K562 (cell line): ENCODE data around the gene CBX2. TPM values are rescaled to one million over a fixed set of nuclear protein-coding genes. Genes with fewer than 3 reads are reported as not detected.

Experiments
- BRD4 ChIP-seq: fragments of 200-600 bp; sonication (generic); IDR thresholded peaks from 2 replicates; pipeline ENCODE4 v1.6.1; 2017; ENCODE audit warnings: inconsistent platforms
- CTCF ChIP-seq, 3 experiments: IDR thresholded peaks in 2 of 3; conservative IDR thresholded peaks in 1 of 3; 2 replicates each; pipeline ENCODE4 v1.5.1; 2011 to 2012; ENCODE audit warnings: low read length in 3 of 3, mild to moderate bottlenecking in 3 of 3, control low read depth in 2 of 3, improper control_type of control experiment in 1 of 3, inconsistent platforms in 1 of 3, low read depth in 1 of 3, mixed read lengths in 1 of 3, moderate library complexity in 1 of 3; ENCODE audit not compliant: insufficient read depth in 2 of 3
- E2F5 ChIP-seq: sonication (generic); formaldehyde crosslinking; IDR thresholded peaks from 2 replicates; pipeline ENCODE4 v1.8.0; 2022; ENCODE audit warnings: mild to moderate bottlenecking, missing genetic modification reagents
- ETV5 ChIP-seq: sonication (generic); formaldehyde crosslinking; IDR thresholded peaks from 2 replicates; pipeline ENCODE4 v1.4.0; 2020; ENCODE audit warnings: low read depth, mild to moderate bottlenecking, missing genetic modification reagents
- GTF2E2 ChIP-seq: fragments of 200-800 bp; sonication (Bioruptor generic); IDR thresholded peaks from 2 replicates; pipeline ENCODE4 v1.6.1; 2016; ENCODE audit warnings: missing genetic modification characterization, missing compliant biosample characterization
- NFATC3 ChIP-seq: fragments of 450-650 bp; IDR thresholded peaks from 2 replicates; pipeline ENCODE4 v1.6.1; 2017; ENCODE audit warnings: mild to moderate bottlenecking
- NONO ChIP-seq, 2 experiments: fragments of 200-400 bp in 1 of 2; fragments of 450-650 bp in 1 of 2; formaldehyde crosslinking in 1 of 2; IDR thresholded peaks; 2 replicates each; pipeline ENCODE4 v1.6.1; 2017; ENCODE audit warnings: low read depth in 2 of 2, mild to moderate bottlenecking in 2 of 2, moderate library complexity in 2 of 2, low read length in 1 of 2
- NRF1 ChIP-seq, 2 experiments: fragments of 450-650 bp; IDR thresholded peaks in 1 of 2; conservative IDR thresholded peaks in 1 of 2; 2 replicates each; pipeline ENCODE4 v1.6.1; 2014; ENCODE audit warnings: mild to moderate bottlenecking in 2 of 2
- OTX1 ChIP-seq: fragments of 450-650 bp; formaldehyde crosslinking; IDR thresholded peaks from 2 replicates; pipeline ENCODE4 v1.4.0; 2022; ENCODE audit warnings: mild to moderate bottlenecking
- POLR2G ChIP-seq: fragments of 200-400 bp; formaldehyde crosslinking; IDR thresholded peaks from 2 replicates; pipeline ENCODE4 v1.6.1; 2017; ENCODE audit warnings: low read depth, mild to moderate bottlenecking, antibody characterized with exemption, low read length, moderate library complexity
- SMAD2 ChIP-seq: fragments of 150-350 bp; IDR thresholded peaks from 2 replicates; pipeline ENCODE4 v1.6.1; 2014; ENCODE audit warnings: low read depth, mild to moderate bottlenecking, low read length
- SMAD4 ChIP-seq: fragments of 250-450 bp; sonication (Bioruptor Pico); conservative IDR thresholded peaks from 2 replicates; pipeline ENCODE4 v1.8.0; 2021; ENCODE audit warnings: inconsistent platforms, mild to moderate bottlenecking, moderate library complexity
- THRB ChIP-seq: fragments of 450-650 bp; formaldehyde crosslinking; conservative IDR thresholded peaks from 2 replicates; pipeline ENCODE4 v1.4.0; 2022; ENCODE audit warnings: mild to moderate bottlenecking, missing genetic modification characterization
- USF2 ChIP-seq: sonication (generic); formaldehyde crosslinking; IDR thresholded peaks from 2 replicates; pipeline ENCODE4 v1.5.0; 2020; ENCODE audit warnings: missing genetic modification reagents
- XRCC3 ChIP-seq: fragments of 450-650 bp; IDR thresholded peaks from 2 replicates; pipeline ENCODE4 v1.6.1; 2017; ENCODE audit warnings: mild to moderate bottlenecking, moderate library complexity
- ZNF589 ChIP-seq: fragments of 200-800 bp; sonication (Bioruptor generic); IDR thresholded peaks from 2 replicates; pipeline ENCODE4 v1.6.1; 2016; ENCODE audit warnings: low read depth, missing genetic modification characterization, missing compliant biosample characterization
- ZNF766 ChIP-seq: fragments of 200-800 bp; sonication (Bioruptor generic); conservative IDR thresholded peaks from 2 replicates; pipeline ENCODE4 v1.6.1; 2016; ENCODE audit warnings: missing genetic modification characterization, missing compliant biosample characterization
- polyA plus RNA-seq, 8 experiments: library from polyadenylated mRNA; depleted of rRNA in 4 of 8; stranded (reverse) in 5 of 8; unstranded in 3 of 8; fragments of >200 nt; fragmentation: Nextera tagmentation in 2 of 8; fragmentation: Illumina TruSeq in 1 of 8; extraction: Ambion mirVana in 2 of 8; extraction: Trizol in 1 of 8; gene quantifications; 2 replicates each; pipeline versions ENCODE4 v1.2.1 to v1.2.3, GENCODE V29; 2011 to 2014; ENCODE audit warnings: inconsistent platforms in 1 of 8, missing spikeins in 1 of 8
- total RNA-seq, 7 experiments: library from RNA; depleted of rRNA in 6 of 7; stranded (reverse); fragments of >200 nt in 6 of 7; fragmentation: Illumina TruSeq in 2 of 7; extraction: Trizol in 2 of 7; gene quantifications; 2 replicates each; pipeline versions ENCODE4 v1.2.1 to v1.2.3, GENCODE V29; 2011 to 2021; ENCODE audit warnings: low replicate concordance in 1 of 7
- TF ChIP-seq, protein P1 (sequence below): fragments of 250-450 bp; sonication (Bioruptor Pico); IDR thresholded peaks from 2 replicates; pipeline ENCODE4 v1.5.0; 2020; ENCODE audit warnings: mild to moderate bottlenecking
- TF ChIP-seq, protein P2 (sequence below): fragments of 250-450 bp; sonication (Bioruptor Pico); IDR thresholded peaks from 2 replicates; pipeline ENCODE4 v1.5.0; 2022; ENCODE audit warnings: mild to moderate bottlenecking

CBX2 gene
- total and polyA plus RNA-seq, 9 of the 15 experiments (the other 6 are each of a cell fraction or from before 2014, with no cell fraction given), result 0.66 to 26.9 (median 13.9) TPM

DNA sequence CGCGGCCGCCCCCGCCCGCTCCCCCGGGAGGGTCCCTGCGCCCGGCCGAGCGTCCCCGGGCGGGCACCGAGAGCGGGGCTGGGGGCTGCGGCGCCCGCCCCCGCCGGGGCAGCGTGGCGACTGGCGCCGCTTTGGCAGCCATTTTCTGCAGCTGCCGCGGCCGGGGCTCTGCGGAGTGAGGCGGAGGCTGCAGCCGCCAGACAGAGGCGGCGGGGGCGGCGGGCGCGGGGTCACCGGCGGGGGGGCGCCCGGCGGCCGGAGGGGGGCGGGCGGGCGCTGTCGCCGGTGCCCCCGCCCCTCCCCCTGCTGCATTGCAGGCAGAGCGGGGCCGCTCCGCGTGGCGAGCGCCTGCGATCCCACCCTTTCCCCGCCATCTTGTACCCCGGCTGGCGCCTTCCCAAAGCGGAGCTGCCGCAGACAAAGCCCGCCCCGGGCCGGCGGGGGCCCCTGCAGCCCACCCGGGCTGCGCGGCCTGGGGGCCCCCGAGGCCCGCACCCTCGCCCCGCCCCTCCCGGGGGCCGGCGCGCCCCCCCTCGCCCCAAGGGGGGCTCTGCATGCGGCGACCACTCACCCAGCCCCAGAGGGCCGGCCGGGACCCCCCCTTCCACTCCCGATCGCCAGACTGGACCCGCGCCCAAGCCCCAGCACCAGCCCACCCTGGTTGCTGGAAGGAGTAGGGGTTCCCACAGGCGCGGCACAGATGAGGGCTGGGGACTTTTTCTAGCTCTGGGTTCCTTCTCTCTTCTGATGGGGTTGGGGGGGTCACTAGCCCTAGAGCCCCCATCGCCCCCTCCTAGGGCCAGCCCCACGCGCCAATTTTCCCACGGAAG lies 35.6 kb downstream of the CBX2 start (continued):
- TF ChIP-seq E2F5 (no peak), USF2 (CRISPR knock-in tag) (no peak), ETV5 (no peak), NRF1 (conservative IDR thresholded peaks at IDR 0.05 in 1 of 2, IDR thresholded peaks at IDR 0.05 in 1 of 2) (no peak), SMAD4 (CRISPR knock-in tag) (peak; percentile 54), GTF2E2 (tag) (no peak), NFATC3 (no peak), ZNF589 (CRISPR knock-in tag) (peak; percentile 80; the same call in 1 of the 2 replicates), OTX1 (CRISPR knock-in tag) (no peak), XRCC3 (no peak), CTCF (IDR thresholded peaks at IDR 0.05 in 2 of 3, conservative IDR thresholded peaks at IDR 0.05 in 1 of 3; ENCODE audit: insufficient read depth in 2 of 3, low read depth in 1 of 3, low read length in 3 of 3) (no peak), BRD4 (no peak), POLR2G (peak; percentile 77), THRB (CRISPR knock-in tag) (no peak), SMAD2 (no peak), NONO (IDR thresholded peaks at IDR 0.05; ENCODE audit: low read depth in 2 of 2, low read length in 1 of 2) (no peak), ZNF766 (CRISPR knock-in tag) (0 out of 2 replicates have a peak, but pooled peaks have one; percentile 39)
- TF ChIP-seq, protein P1, sequence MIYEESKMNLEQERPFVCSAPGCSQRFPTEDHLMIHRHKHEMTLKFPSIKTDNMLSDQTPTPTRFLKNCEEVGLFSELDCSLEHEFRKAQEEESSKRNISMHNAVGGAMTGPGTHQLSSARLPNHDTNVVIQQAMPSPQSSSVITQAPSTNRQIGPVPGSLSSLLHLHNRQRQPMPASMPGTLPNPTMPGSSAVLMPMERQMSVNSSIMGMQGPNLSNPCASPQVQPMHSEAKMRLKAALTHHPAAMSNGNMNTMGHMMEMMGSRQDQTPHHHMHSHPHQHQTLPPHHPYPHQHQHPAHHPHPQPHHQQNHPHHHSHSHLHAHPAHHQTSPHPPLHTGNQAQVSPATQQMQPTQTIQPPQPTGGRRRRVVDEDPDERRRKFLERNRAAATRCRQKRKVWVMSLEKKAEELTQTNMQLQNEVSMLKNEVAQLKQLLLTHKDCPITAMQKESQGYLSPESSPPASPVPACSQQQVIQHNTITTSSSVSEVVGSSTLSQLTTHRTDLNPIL, result no peak
- TF ChIP-seq, protein P2, sequence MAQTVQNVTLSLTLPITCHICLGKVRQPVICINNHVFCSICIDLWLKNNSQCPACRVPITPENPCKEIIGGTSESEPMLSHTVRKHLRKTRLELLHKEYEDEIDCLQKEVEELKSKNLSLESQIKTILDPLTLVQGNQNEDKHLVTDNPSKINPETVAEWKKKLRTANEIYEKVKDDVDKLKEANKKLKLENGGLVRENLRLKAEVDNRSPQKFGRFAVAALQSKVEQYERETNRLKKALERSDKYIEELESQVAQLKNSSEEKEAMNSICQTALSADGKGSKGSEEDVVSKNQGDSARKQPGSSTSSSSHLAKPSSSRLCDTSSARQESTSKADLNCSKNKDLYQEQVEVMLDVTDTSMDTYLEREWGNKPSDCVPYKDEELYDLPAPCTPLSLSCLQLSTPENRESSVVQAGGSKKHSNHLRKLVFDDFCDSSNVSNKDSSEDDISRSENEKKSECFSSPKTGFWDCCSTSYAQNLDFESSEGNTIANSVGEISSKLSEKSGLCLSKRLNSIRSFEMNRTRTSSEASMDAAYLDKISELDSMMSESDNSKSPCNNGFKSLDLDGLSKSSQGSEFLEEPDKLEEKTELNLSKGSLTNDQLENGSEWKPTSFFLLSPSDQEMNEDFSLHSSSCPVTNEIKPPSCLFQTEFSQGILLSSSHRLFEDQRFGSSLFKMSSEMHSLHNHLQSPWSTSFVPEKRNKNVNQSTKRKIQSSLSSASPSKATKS (CRISPR knock-in tag), result no peak
